HG03469 (cell line): ENCODE measurements around the gene C1R.
"Not testable (repeated sequence)": the region's sequence is repeated elsewhere in the genome, so short reads cannot be mapped to it uniquely, and the experiment has no call there.

Experiments used
- ATAC-seq: cut with Tn5 transposase; IDR thresholded peaks from one replicate; pipeline ENCODE4 v1.9.1; 2021; ENCODE audit warnings: mild to moderate bottlenecking, moderate library complexity, moderate number of reproducible peaks; ENCODE audit not compliant: unreplicated experiment

The C1R gene

GRCh38 chr12:7069386-7069785, 22.9 kb downstream of the C1R start:
- ATAC-seq, result no peak

- no peak for ATAC-seq
Observed at GRCh38 chr12:7068994-7069346, 23.3 kb downstream of the C1R start.

- ATAC-seq, result no peak
Observed at GRCh38 chr12:7068240-7068993, 23.8 kb downstream of the C1R start.

GRCh38 chr12:7067096-7067495, 25.1 kb downstream of the C1R start:
- no peak for ATAC-seq

- no peak for ATAC-seq
Observed at GRCh38 chr12:7066596-7066995, 25.6 kb downstream of the C1R start.

- ATAC-seq, result no peak
Observed at GRCh38 chr12:7065073-7065623, 27.1 kb downstream of the C1R start.

GRCh38 chr12:7064516-7064915, 27.7 kb downstream of the C1R start:
- ATAC-seq, result no peak

GRCh38 chr12:7061596-7061995, 30.6 kb downstream of the C1R start:
- ATAC-seq, result no peak

- no peak for ATAC-seq
Observed at GRCh38 chr12:7061138-7061537, 31.1 kb downstream of the C1R start.

- no peak for ATAC-seq
Observed at GRCh38 chr12:7060353-7060954, 31.8 kb downstream of the C1R start, which contains the start of gene C1S. TSS of gene C1S (plus strand) at chr12:7060718. CDS start at chr12:7061913, 1,195 bp downstream.

- no peak for ATAC-seq
Observed at GRCh38 chr12:7059780-7060179, 32.5 kb downstream of the C1R start.

GRCh38 chr12:7058850-7059395, 33.3 kb downstream of the C1R start:
- no peak for ATAC-seq

GRCh38 chr12:7058163-7058845, 33.9 kb downstream of the C1R start:
- no peak for ATAC-seq

GRCh38 chr12:7055736-7056135, 36.5 kb downstream of the C1R start:
- not testable (repeated sequence) for ATAC-seq

GRCh38 chr12:7054925-7055324, 37.3 kb downstream of the C1R start:
- no peak for ATAC-seq

- ATAC-seq, result not testable (repeated sequence)
Observed at GRCh38 chr12:7049973-7050372, 42.3 kb downstream of the C1R start.

GRCh38 chr12:7049445-7049951, 42.7 kb downstream of the C1R start:
- not testable (repeated sequence) for ATAC-seq

GRCh38 chr12:7047306-7047705, 44.9 kb downstream of the C1R start:
- ATAC-seq, result no peak

GRCh38 chr12:7046383-7047105, 45.7 kb downstream of the C1R start:
- ATAC-seq, result no peak

GRCh38 chr12:7045913-7046312, 46.3 kb downstream of the C1R start:
- no peak for ATAC-seq

- no peak for ATAC-seq
Observed at GRCh38 chr12:7042842-7043241, 49.4 kb downstream of the C1R start.
